OCI-LY3 (cell line): ENCODE measurements around the gene DOK7.

ENCODE experiments used
- H2AFZ ChIP-seq: fragments of 200-600, 300-600 bp; shearing (Covaris generic); 2 replicates; pipeline ENCODE4 v1.6.0; 2014; ENCODE audit warnings: antibody characterized with exemption, low read depth, low read length
- H3K27ac ChIP-seq: fragments of 200-600, 300-600 bp; sonication (generic); 2 replicates; pipeline ENCODE4 v1.5.1; 2014; ENCODE audit warnings: mild to moderate bottlenecking, low read length, moderate library complexity, mixed read lengths
- H3K27me3 ChIP-seq: fragments of 200-600, 300-600 bp; sonication (generic); 2 replicates; pipeline ENCODE4 v1.6.1; 2014; ENCODE audit warnings: low read depth, low read length, mixed read lengths
- H3K36me3 ChIP-seq: fragments of 200-600, 300-600 bp; sonication (generic); replicated peaks from 2 replicates; pipeline ENCODE3; 2014; ENCODE audit warnings: low read depth, low read length, mixed read lengths
- H3K4me1 ChIP-seq: fragments of 300-600, 200-600 bp; sonication (generic); 2 replicates; pipeline ENCODE4 v1.6.1; 2014; ENCODE audit warnings: low read length, mixed read lengths
- H3K4me2 ChIP-seq: fragments of 200-600, 300-600 bp; sonication (generic); 2 replicates; pipeline ENCODE4 v1.6.1; 2014; ENCODE audit warnings: low read length, mixed read lengths
- H3K4me3 ChIP-seq: fragments of 300-600, 200-600 bp; sonication (generic); 2 replicates; pipeline ENCODE4 v1.5.1; 2014; ENCODE audit warnings: antibody characterized with exemption, mild to moderate bottlenecking, low read length, moderate library complexity
- H3K79me2 ChIP-seq: fragments of 300-600, 200-600 bp; shearing (Covaris generic); 2 replicates; pipeline ENCODE4 v1.6.1; 2014; ENCODE audit warnings: mild to moderate bottlenecking, low read length, mixed read lengths
- H3K9ac ChIP-seq: fragments of 300-600, 200-600 bp; shearing (Covaris generic); 2 replicates; pipeline ENCODE4 v1.6.0; 2014; ENCODE audit warnings: mild to moderate bottlenecking, low read length, moderate library complexity
- H3K9me3 ChIP-seq: fragments of 200-600, 300-600 bp; shearing (Covaris generic); 2 replicates; pipeline ENCODE4 v1.6.1; 2014; ENCODE audit warnings: low read length, mixed read lengths; ENCODE audit not compliant: insufficient read depth
- H4K20me1 ChIP-seq: fragments of 200-600, 300-600 bp; sonication (generic); 2 replicates; pipeline ENCODE4 v1.6.1; 2016; ENCODE audit warnings: low read length, mixed read lengths; ENCODE audit not compliant: insufficient read depth
- CTCF ChIP-seq: fragments of 200-600, 300-600 bp; sonication (generic); IDR thresholded peaks from 2 replicates; pipeline ENCODE4 v1.5.1; 2014; ENCODE audit warnings: antibody characterized with exemption, low read length, low read depth
- EZH2phosphoT487 ChIP-seq: fragments of 200-600 bp; shearing (Covaris generic); IDR thresholded peaks from 2 replicates; pipeline ENCODE4 v1.6.1; 2018; ENCODE audit warnings: antibody characterized with exemption, mixed run types, low read depth

The DOK7 gene

GRCh38 chr4:3502941-3503936 is 40.1 kb downstream of the DOK7 start:
- H4K20me1 ChIP-seq: 0 out of 2 replicates have a peak, but pooled peaks cover 16% of the 10 kb centered on the region

GRCh38 chr4:3505231-3505630 is 42.1 kb downstream of the DOK7 start:
- Histone ChIP-seq H4K20me1 (0 out of 2 replicates have a peak, but pooled peaks cover 14% of the 10 kb centered on the region), H3K4me3 (no peak overlapping the region), H3K27ac (no peak overlapping the region), H3K36me3 (peaks cover 21% of the 10 kb centered on the region), H3K9ac (no peak overlapping the region), H3K27me3 (no peaks in the 10 kb centered on the region), H3K9me3 (no peaks in the 10 kb centered on the region), H3K79me2 (no peaks in the 10 kb centered on the region; the same call in 1 of the 2 replicates), H3K4me2 (no peak overlapping the region), H2AFZ (no peak overlapping the region), H3K4me1 (no peaks in the 10 kb centered on the region)
- TF ChIP-seq EZH2phosphoT487: no peak
- TF ChIP-seq CTCF: no peak

More at GRCh38 chr4:3502941-3503936, 40.1 kb downstream of the DOK7 start:
- H3K27me3 ChIP-seq: no peaks in the 10 kb centered on the region
- H3K4me1 ChIP-seq: no peaks in the 10 kb centered on the region
- H3K9ac ChIP-seq: no peak overlapping the region
- no peaks in the 10 kb centered on the region for H3K9me3 ChIP-seq
- H3K4me2 ChIP-seq: no peak overlapping the region
- no peak overlapping the region for H2AFZ ChIP-seq
- no peak overlapping the region for H3K27ac ChIP-seq
- no peak overlapping the region for H3K4me3 ChIP-seq
- TF ChIP-seq CTCF (no peak), EZH2phosphoT487 (no peak)
- H3K36me3 ChIP-seq: peaks cover 10% of the 10 kb centered on the region
- no peaks in the 10 kb centered on the region; the same call in 1 of the 2 replicates for H3K79me2 ChIP-seq

- Histone ChIP-seq H3K79me2 (no peaks in the 10 kb centered on the region; the same call in 1 of the 2 replicates), H3K9me3 (no peaks in the 10 kb centered on the region), H3K27me3 (no peaks in the 10 kb centered on the region), H4K20me1 (no peaks in the 10 kb centered on the region), H3K36me3 (peaks cover 45% of the 10 kb centered on the region), H3K9ac (no peak overlapping the region), H3K27ac (no peak overlapping the region), H3K4me3 (no peak overlapping the region), H2AFZ (no peak overlapping the region), H3K4me1 (no peaks in the 10 kb centered on the region), H3K4me2 (no peak overlapping the region)
- no peak for TF ChIP-seq EZH2phosphoT487
These were observed 45.4 kb downstream of the DOK7 start for GRCh38 chr4:3508542-3508941.

GRCh38 chr4:3510481-3510880 is 47.4 kb downstream of the DOK7 start:
- no peak for TF ChIP-seq CTCF
- TF ChIP-seq EZH2phosphoT487: no peak
- no peaks in the 10 kb centered on the region for H4K20me1 ChIP-seq
- H3K4me3 ChIP-seq: no peak overlapping the region
- H3K27ac ChIP-seq: no peak overlapping the region
- peaks cover 56% of the 10 kb centered on the region for H3K36me3 ChIP-seq
- H3K4me1 ChIP-seq: no peaks in the 10 kb centered on the region
- no peaks in the 10 kb centered on the region for H3K79me2 ChIP-seq
- H3K9ac ChIP-seq: no peak overlapping the region
- no peaks in the 10 kb centered on the region for H3K27me3 ChIP-seq
- H3K4me2 ChIP-seq: no peak overlapping the region
- no peaks in the 10 kb centered on the region for H3K9me3 ChIP-seq
- H2AFZ ChIP-seq: no peak overlapping the region
